HL-60 (cell line): Measurements from ENCODE around the gene CWC25.

Experiments
- CTCF ChIP-seq: IDR thresholded peaks from one replicate; pipeline ENCODE4 v1.5.1; 2011; ENCODE audit warnings: low read length, control low read depth, inconsistent platforms; ENCODE audit not compliant: insufficient read depth
- POLR2AphosphoS5 ChIP-seq: IDR thresholded peaks from 2 replicates; pipeline ENCODE4 v1.6.1; 2012; ENCODE audit warnings: low read depth
- SPI1 ChIP-seq: IDR thresholded peaks from 2 replicates; pipeline ENCODE4 v1.6.1; 2012; ENCODE audit warnings: low read depth, mild to moderate bottlenecking, borderline replicate concordance

GRCh38 chr17:38751808-38752307, 73.3 kb downstream of the CWC25 start:
- TF ChIP-seq CTCF (no peak), POLR2AphosphoS5 (no peak), SPI1 (no peak)
